HEK293 (cell line): ENCODE results near the gene CHD8.

Experiments
- CTCF ChIA-PET: fragments of 350-600 bp; formaldehyde crosslinking; extraction: SDS; loops from one replicate; lab custom pipeline; 2021; ENCODE audit warnings: antibody characterized with exemption; lab: Yijun Ruan, JAX
- POLR2A ChIA-PET: fragments of 300-600 bp; formaldehyde crosslinking; extraction: SDS; loops from one replicate; lab custom pipeline; 2020; ENCODE audit warnings: antibody characterized with exemption, inconsistent platforms; lab: Yijun Ruan, JAX
- H3K27ac ChIP-seq: fragments of 200-500 bp; sonication (Bioruptor generic); 2 replicates; pipeline ENCODE4 v1.5.1; 2014; ENCODE audit warnings: low read depth, low read length, control low read depth, inconsistent platforms; ENCODE audit errors: extremely low read depth
- H3K36me3 ChIP-seq, 2 experiments: fragments of 200-500 bp in 1 of 2; sonication (Bioruptor generic) in 1 of 2; 1 replicate in 1 of 2; 2 replicates in 1 of 2; pipeline ENCODE4 v1.5.1; 2014 to 2017; ENCODE audit warnings: inconsistent platforms in 2 of 2, low read length in 2 of 2; ENCODE audit not compliant: control insufficient read depth in 2 of 2, insufficient read depth in 1 of 2
- H3K4me1 ChIP-seq: fragments of 200-500 bp; sonication (Bioruptor generic); 2 replicates; pipeline ENCODE4 v1.5.1; 2014; ENCODE audit warnings: mild to moderate bottlenecking, low read length, inconsistent platforms; ENCODE audit not compliant: control insufficient read depth, insufficient read depth
- H3K4me3 ChIP-seq: 2 replicates; pipeline ENCODE4 v1.5.1; 2011; ENCODE audit warnings: low read depth, mild to moderate bottlenecking, control low read depth, low read length, moderate library complexity
- H3K9me3 ChIP-seq: fragments of 200-500 bp; sonication (Bioruptor generic); 2 replicates; pipeline ENCODE4 v1.5.1; 2014; ENCODE audit warnings: low read depth, low read length, inconsistent platforms; ENCODE audit not compliant: control insufficient read depth, insufficient read depth
- HIC1 ChIP-seq: fragments of 450-650 bp; formaldehyde crosslinking; IDR thresholded peaks from 2 replicates; pipeline ENCODE4 v1.5.1; 2016; ENCODE audit warnings: missing biosample characterization, missing genetic modification characterization
- HOXC10 ChIP-seq: sonication (generic); formaldehyde crosslinking; IDR thresholded peaks from 2 replicates; pipeline ENCODE4 v1.8.1; 2023; ENCODE audit warnings: mild to moderate bottlenecking, missing genetic modification reagents
- MZF1 ChIP-seq: fragments of 450-650 bp; formaldehyde crosslinking; IDR thresholded peaks from 2 replicates; pipeline ENCODE4 v1.5.1; 2017; ENCODE audit warnings: missing biosample characterization, missing genetic modification characterization, borderline replicate concordance
- RBAK ChIP-seq: fragments of 450-650 bp; formaldehyde crosslinking; IDR thresholded peaks from 2 replicates; pipeline ENCODE4 v1.5.1; 2016; ENCODE audit warnings: missing biosample characterization, missing genetic modification characterization
- SALL2 ChIP-seq: fragments of 450-650 bp; formaldehyde crosslinking; IDR thresholded peaks from 2 replicates; pipeline ENCODE4 v1.5.0; 2017; ENCODE audit warnings: missing biosample characterization, mild to moderate bottlenecking, missing genetic modification characterization, borderline replicate concordance
- YY2 ChIP-seq: fragments of 450-650 bp; formaldehyde crosslinking; IDR thresholded peaks from 2 replicates; pipeline ENCODE4 v1.5.1; 2016; ENCODE audit warnings: missing biosample characterization, missing genetic modification characterization
- ZBTB48 ChIP-seq: fragments of 450-650 bp; formaldehyde crosslinking; IDR thresholded peaks from 2 replicates; pipeline ENCODE4 v1.5.1; 2016; ENCODE audit warnings: missing biosample characterization, missing genetic modification characterization
- ZBTB7A ChIP-seq: fragments of 450-650 bp; formaldehyde crosslinking; IDR thresholded peaks from 2 replicates; pipeline ENCODE4 v1.5.1; 2016; ENCODE audit warnings: low read depth, missing biosample characterization, missing genetic modification characterization
- ZNF157 ChIP-seq: fragments of 450-650 bp; formaldehyde crosslinking; IDR thresholded peaks from 2 replicates; pipeline ENCODE4 v1.5.1; 2016; ENCODE audit warnings: missing biosample characterization, missing genetic modification characterization
- ZNF214 ChIP-seq: fragments of 450-650 bp; formaldehyde crosslinking; IDR thresholded peaks from 2 replicates; pipeline ENCODE4 v1.5.1; 2017; ENCODE audit warnings: missing biosample characterization, mild to moderate bottlenecking, missing genetic modification characterization, borderline replicate concordance
- ZNF274 ChIP-seq, 2 experiments: fragments of 200-500 bp in 1 of 2; fragments of 450-650 bp in 1 of 2; sonication (Bioruptor generic) in 1 of 2; formaldehyde crosslinking in 1 of 2; IDR thresholded peaks; 2 replicates each; pipeline versions ENCODE4 v1.5.1 to v1.6.1; 2014 to 2016; ENCODE audit warnings: borderline replicate concordance in 1 of 2, inconsistent platforms in 1 of 2, low read length in 1 of 2, missing biosample characterization in 1 of 2, missing genetic modification characterization in 1 of 2
- ZNF350 ChIP-seq: fragments of 450-650 bp; formaldehyde crosslinking; IDR thresholded peaks from 2 replicates; pipeline ENCODE4 v1.5.0; 2017; ENCODE audit warnings: missing biosample characterization, mild to moderate bottlenecking, missing genetic modification characterization
- ZNF416 ChIP-seq: fragments of 450-650 bp; formaldehyde crosslinking; IDR thresholded peaks from 2 replicates; pipeline ENCODE4 v1.5.1; 2016; ENCODE audit warnings: missing biosample characterization, missing genetic modification characterization
- ZNF426 ChIP-seq: fragments of 450-650 bp; formaldehyde crosslinking; IDR thresholded peaks from 2 replicates; pipeline ENCODE4 v1.5.1; 2017; ENCODE audit warnings: missing biosample characterization, missing genetic modification characterization, mild to moderate bottlenecking, inconsistent platforms, moderate library complexity
- ZNF514 ChIP-seq: fragments of 450-650 bp; formaldehyde crosslinking; IDR thresholded peaks from 2 replicates; pipeline ENCODE4 v1.5.1; 2016; ENCODE audit warnings: missing biosample characterization, missing genetic modification characterization
- ZNF518A ChIP-seq: fragments of 450-650 bp; formaldehyde crosslinking; conservative IDR thresholded peaks from 2 replicates; pipeline ENCODE4 v1.5.1; 2016; ENCODE audit warnings: low read depth, missing biosample characterization, missing genetic modification characterization
- ZNF571 ChIP-seq: fragments of 450-650 bp; formaldehyde crosslinking; IDR thresholded peaks from 2 replicates; pipeline ENCODE4 v1.5.0; 2017; ENCODE audit warnings: missing biosample characterization, missing genetic modification characterization
- ZNF645 ChIP-seq: fragments of 450-650 bp; formaldehyde crosslinking; IDR thresholded peaks from 2 replicates; pipeline ENCODE4; 2016; ENCODE audit warnings: missing biosample characterization, missing genetic modification characterization
- ZNF768 ChIP-seq: fragments of 450-650 bp; formaldehyde crosslinking; IDR thresholded peaks from 2 replicates; pipeline ENCODE4 v1.5.1; 2018; ENCODE audit warnings: missing biosample characterization, mild to moderate bottlenecking, missing genetic modification characterization
- ZSCAN18 ChIP-seq: fragments of 450-650 bp; formaldehyde crosslinking; IDR thresholded peaks from 2 replicates; pipeline ENCODE4 v1.5.1; 2016; ENCODE audit warnings: missing biosample characterization, missing genetic modification characterization
- ZSCAN5A ChIP-seq: fragments of 450-650 bp; formaldehyde crosslinking; IDR thresholded peaks from 2 replicates; pipeline ENCODE4 v1.5.1; 2016; ENCODE audit warnings: missing biosample characterization, missing genetic modification characterization

CHD8 gene

GRCh38 chr14:21405097-21405496 lies 50.8 kb downstream of the CHD8 start (continued):
- TF ChIP-seq ZNF274 (IDR thresholded peaks at IDR 0.05; ENCODE audit: low read length) (no peak), ZNF274 (tag by site-specific recombination; IDR thresholded peaks at IDR 0.05; ENCODE audit: borderline replicate concordance) (no peak), ZNF350 (tag by site-specific recombination) (no peak), ZBTB7A (tag by site-specific recombination) (no peak), ZNF645 (no peak), ZNF514 (tag by site-specific recombination) (no peak)

GRCh38 chr14:21399311-21399870 lies 56.5 kb downstream of the CHD8 start:
- TF ChIP-seq HIC1 (tag by site-specific recombination), result no peak
- TF ChIP-seq ZNF518A (tag by site-specific recombination), result no peak
- no peak for TF ChIP-seq ZSCAN18
- no peak for TF ChIP-seq ZNF214 (tag by site-specific recombination)
- no peak for TF ChIP-seq RBAK (tag by site-specific recombination)
- no peak for TF ChIP-seq MZF1 (tag by site-specific recombination)
- Histone ChIP-seq H3K36me3 (peaks cover 93 to 98% of the 10 kb centered on the region in 2 experiments), H3K4me3 (no peak overlapping the region), H3K9me3 (no peaks in the 10 kb centered on the region), H3K27ac (no peak overlapping the region), H3K4me1 (no peaks in the 10 kb centered on the region)
- CTCF ChIA-PET, result no interaction called here
- POLR2A ChIA-PET, result no interaction called here

- Histone ChIP-seq H3K9me3 (no peaks in the 10 kb centered on the region), H3K36me3 (peaks cover 95 to 97% of the 10 kb centered on the region in 2 experiments), H3K4me3 (no peak overlapping the region), H3K27ac (no peak overlapping the region)
- CTCF ChIA-PET, result no interaction called here
- TF ChIP-seq ZNF571 (tag by site-specific recombination) (no peak), ZNF416 (tag by site-specific recombination) (no peak), SALL2 (tag by site-specific recombination) (no peak), ZNF274 (IDR thresholded peaks at IDR 0.05; ENCODE audit: low read length) (no peak), ZNF274 (tag by site-specific recombination; IDR thresholded peaks at IDR 0.05; ENCODE audit: borderline replicate concordance) (no peak), ZNF157 (tag by site-specific recombination) (no peak), ZNF426 (tag by site-specific recombination) (no peak), YY2 (no peak), ZBTB48 (tag by site-specific recombination) (no peak), ZSCAN5A (no peak), HOXC10 (no peak), ZNF768 (tag by site-specific recombination) (no peak)
- TF ChIP-seq, all 188 proteins: peak for 0
- no peaks in the 10 kb centered on the region for H3K4me1 ChIP-seq
- POLR2A ChIA-PET, result no interaction called here
Observed at GRCh38 chr14:21398901-21399300, 57.0 kb downstream of the CHD8 start.
